ENCODE measurements around the gene ANKH. TPM values are rescaled to one million over a fixed set of nuclear protein-coding genes. Genes with fewer than 3 reads are reported as not detected.

The ANKH gene
- total RNA-seq, 4 donors from 2014 or later = 33.4 to 49.4 (median 38.0) TPM

- Histone ChIP-seq H3K27ac (replicated peaks in 1 of 4) (no peak overlapping the region), H3K4me1 (peaks cover 10 to 19% (median 16%) of the 10 kb centered on the region in 4 donors), H3K4me3 (no peak overlapping the region), H3K9me3 (no peaks in the 10 kb centered on the region), H3K27me3 (no peaks in the 10 kb centered on the region), H3K36me3 (peaks cover 15 to 75% (median 56%) of the 10 kb centered on the region in 4 donors)
- DNase-seq (ENCODE audit: extremely low spot score) = no peak
- intact Hi-C loops (cut with DNase I) = no loop called here
- WGBS = 63% methylated on average over 4 of the region's 4 CpGs
- TF ChIP-seq CTCF (IDR thresholded peaks at IDR 0.05) = no peak
- no peak for TF ChIP-seq POLR2AphosphoS5 (IDR thresholded peaks at IDR 0.05)
- TF ChIP-seq EP300 (IDR thresholded peaks at IDR 0.05) = no peak
- TF ChIP-seq POLR2A (IDR thresholded peaks at IDR 0.05; ENCODE audit: low read depth) = no peak
Observed at GRCh38 chr5:14749579-14750101, 121.9 kb downstream of the ANKH start.

- Histone ChIP-seq H3K4me3 (no peak overlapping the region), H3K9me3 (no peaks in the 10 kb centered on the region), H3K4me1 (peaks cover 6 to 18% (median 8%) of the 10 kb centered on the region in 4 donors), H3K36me3 (peaks cover 15 to 83% (median 64%) of the 10 kb centered on the region in 4 donors), H3K27me3 (no peaks in the 10 kb centered on the region), H3K27ac (replicated peaks in 1 of 4) (no peak overlapping the region)
- intact Hi-C loops (cut with DNase I) = no loop called here
- WGBS = 91% methylated on average over 11 of the region's 12 CpGs
- TF ChIP-seq CTCF (IDR thresholded peaks at IDR 0.05) = no peak
- TF ChIP-seq POLR2A (IDR thresholded peaks at IDR 0.05; ENCODE audit: low read depth) = no peak
- no peak for TF ChIP-seq POLR2AphosphoS5 (IDR thresholded peaks at IDR 0.05)
- no peak for TF ChIP-seq EP300 (IDR thresholded peaks at IDR 0.05)
- no peak for DNase-seq (ENCODE audit: extremely low spot score)
Observed at GRCh38 chr5:14748180-14748900, 123.2 kb downstream of the ANKH start.

GRCh38 chr5:14745753-14746152 is 125.8 kb downstream of the ANKH start:
- peaks cover 5 to 17% (median 8%) of the 10 kb centered on the region in 4 donors for H3K4me1 ChIP-seq
- intact Hi-C loops (cut with DNase I) = no loop called here
- no peaks in the 10 kb centered on the region for H3K27me3 ChIP-seq
- peaks cover 28 to 91% (median 69%) of the 10 kb centered on the region in 4 donors for H3K36me3 ChIP-seq
- no peak overlapping the region for H3K4me3 ChIP-seq
- no peak for TF ChIP-seq POLR2A (IDR thresholded peaks at IDR 0.05; ENCODE audit: low read depth)
- no peak for TF ChIP-seq POLR2AphosphoS5 (IDR thresholded peaks at IDR 0.05)
- TF ChIP-seq EP300 (IDR thresholded peaks at IDR 0.05) = no peak
- no peak for TF ChIP-seq CTCF (IDR thresholded peaks at IDR 0.05)
- no peak overlapping the region for H3K27ac ChIP-seq (replicated peaks in 1 of 4)
- DNase-seq (ENCODE audit: extremely low spot score) = no peak
- 95% methylated on average over 14 of the region's 14 CpGs for WGBS
- no peaks in the 10 kb centered on the region for H3K9me3 ChIP-seq

- Histone ChIP-seq H3K27ac (replicated peaks in 1 of 4) (no peak overlapping the region), H3K27me3 (no peaks in the 10 kb centered on the region), H3K4me1 (peaks cover 8 to 22% (median 12%) of the 10 kb centered on the region in 4 donors), H3K9me3 (no peaks in the 10 kb centered on the region), H3K36me3 (peaks cover 28 to 91% (median 67%) of the 10 kb centered on the region in 4 donors), H3K4me3 (no peak overlapping the region)
- intact Hi-C loops (cut with DNase I) = no loop called here
- TF ChIP-seq POLR2AphosphoS5 (IDR thresholded peaks at IDR 0.05) = no peak
- TF ChIP-seq EP300 (IDR thresholded peaks at IDR 0.05) = no peak
- no peak for TF ChIP-seq CTCF (IDR thresholded peaks at IDR 0.05)
- DNase-seq (ENCODE audit: extremely low spot score) = no peak
- 88% methylated on average over 5 of the region's 5 CpGs for WGBS
Observed at GRCh38 chr5:14745188-14745563, 126.4 kb downstream of the ANKH start.
